IPS-15b (cell line): Measurements from ENCODE around the gene PHRF1.
A peak's percentile ranks its signal among the peaks of the same experiment; 100 is the strongest.

Source experiments
- H3K27me3 ChIP-seq: one replicate; pipeline ENCODE4 v1.6.1; 2013; ENCODE audit warnings: low read length; ENCODE audit not compliant: control insufficient read depth, insufficient read depth
- H3K36me3 ChIP-seq: one replicate; pipeline ENCODE4 v1.6.1; 2013; ENCODE audit warnings: low read length; ENCODE audit not compliant: control insufficient read depth, insufficient read depth
- H3K4me1 ChIP-seq: one replicate; pipeline ENCODE4 v1.6.1; 2013; ENCODE audit warnings: mild to moderate bottlenecking, low read length; ENCODE audit not compliant: control insufficient read depth, insufficient read depth
- H3K4me3 ChIP-seq: one replicate; pipeline ENCODE4 v1.5.1; 2013; ENCODE audit warnings: low read depth, low read length
- H3K9ac ChIP-seq: one replicate; pipeline ENCODE4 v1.6.1; 2013; ENCODE audit warnings: low read depth, mild to moderate bottlenecking, low read length
- H3K9me3 ChIP-seq: one replicate; pipeline ENCODE4 v1.6.1; 2013; ENCODE audit warnings: mild to moderate bottlenecking, low read length; ENCODE audit not compliant: control insufficient read depth, insufficient read depth

The PHRF1 gene

DNA sequence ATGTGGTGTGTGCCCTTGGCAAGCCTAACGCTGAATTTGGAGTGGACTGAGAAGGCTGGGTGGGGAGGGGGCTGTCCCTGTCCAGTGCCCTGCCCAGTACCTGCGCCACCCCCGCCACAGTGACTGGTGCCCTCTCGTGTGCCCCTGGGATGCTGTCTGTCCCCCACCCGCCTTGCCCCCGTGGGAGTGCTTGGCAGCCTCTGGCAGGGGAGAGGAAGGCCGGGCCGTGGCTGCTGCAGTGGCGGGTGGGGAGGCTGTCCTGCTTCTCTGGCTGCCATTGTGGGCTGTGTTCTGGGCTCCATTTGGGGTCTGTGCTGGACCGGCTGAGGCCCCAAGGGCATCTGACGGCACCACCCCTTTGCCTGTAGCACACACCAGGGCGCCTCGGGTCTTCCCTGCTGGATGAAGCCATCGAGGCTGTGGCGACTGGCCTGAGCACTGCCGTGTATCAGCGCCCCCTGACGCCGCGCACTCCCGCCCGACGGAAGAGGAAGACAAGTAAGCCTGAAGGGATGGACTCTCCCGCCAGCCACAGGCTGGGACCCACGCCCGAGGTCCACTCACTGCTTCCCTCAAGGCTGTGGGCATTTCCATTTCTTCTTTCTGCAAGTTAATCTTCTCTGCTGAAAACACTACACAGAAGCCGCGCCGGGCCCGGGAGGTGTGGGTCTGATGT lies 21.9 kb downstream of the PHRF1 start:
- H3K9ac ChIP-seq, result no peak overlapping the region
- peaks cover 65% of the 10 kb centered on the region for H3K36me3 ChIP-seq
- no peaks in the 10 kb centered on the region for H3K9me3 ChIP-seq
- H3K4me3 ChIP-seq, result no peak overlapping the region
- no peaks in the 10 kb centered on the region for H3K27me3 ChIP-seq
- no peaks in the 10 kb centered on the region for H3K4me1 ChIP-seq

DNA sequence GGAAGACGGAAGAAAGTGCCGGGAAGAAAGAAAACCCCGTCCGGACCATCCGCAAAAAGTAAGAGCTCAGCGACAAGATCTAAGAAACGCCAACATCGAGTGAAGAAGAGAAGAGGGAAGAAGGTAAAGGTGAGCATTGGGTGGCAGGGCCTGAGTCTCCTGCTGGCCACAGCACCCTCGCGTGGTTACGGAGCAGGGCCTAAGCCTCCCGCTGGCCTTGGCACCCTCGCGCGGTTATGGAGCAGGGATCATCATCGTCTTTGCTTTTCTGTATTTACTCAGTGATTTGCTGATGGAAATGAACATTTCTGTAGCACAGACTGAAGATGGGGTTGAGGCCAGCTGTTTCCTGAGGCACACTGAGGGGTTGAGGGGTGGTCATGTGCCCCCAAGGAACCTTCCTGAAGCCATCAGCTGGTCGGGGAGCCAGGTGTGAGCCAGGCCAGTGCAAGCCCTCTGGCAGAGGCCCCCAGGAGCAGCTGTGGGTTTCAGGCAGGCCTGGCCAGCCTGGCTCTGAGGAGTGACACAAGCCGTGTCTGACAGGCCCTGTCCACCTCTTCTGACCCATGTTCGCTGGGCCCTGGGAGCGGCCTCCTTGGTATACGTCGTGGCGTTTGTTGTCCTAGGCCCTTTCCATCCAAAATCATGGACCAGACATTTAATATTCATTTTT lies 25.4 kb downstream of the PHRF1 start:
- Histone ChIP-seq H3K36me3 (peaks cover 77% of the 10 kb centered on the region), H3K27me3 (no peaks in the 10 kb centered on the region), H3K9ac (peak overlapping the region; percentile 16)

DNA sequence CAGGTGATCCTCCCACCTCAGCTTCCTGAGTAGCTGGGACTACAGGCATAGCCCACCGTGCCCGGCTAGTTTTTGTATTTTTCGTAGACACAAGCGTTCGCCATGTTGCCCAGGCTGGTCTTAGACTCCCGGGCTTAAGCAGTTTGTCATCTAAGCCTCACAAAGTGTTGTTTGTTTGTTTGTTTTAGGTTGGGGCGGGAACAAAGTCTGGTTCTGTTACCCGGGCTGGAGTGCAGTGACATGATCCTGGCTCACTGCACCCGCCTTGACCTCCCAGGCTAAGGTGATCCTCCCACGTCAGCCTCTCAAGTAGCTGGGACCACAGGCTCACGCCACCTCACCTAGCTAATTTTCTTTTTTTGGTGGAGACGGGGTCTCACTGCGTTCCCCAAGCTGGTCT lies 26.9 kb downstream of the PHRF1 start:
- Histone ChIP-seq H3K4me1 (no peaks in the 10 kb centered on the region), H3K9ac (no peak overlapping the region), H3K4me3 (no peak overlapping the region), H3K27me3 (no peaks in the 10 kb centered on the region), H3K36me3 (peaks cover 79% of the 10 kb centered on the region), H3K9me3 (no peaks in the 10 kb centered on the region)

More for the DNA sequence above, 25.4 kb downstream of the PHRF1 start:
- Histone ChIP-seq H3K4me3 (no peak overlapping the region), H3K9me3 (no peaks in the 10 kb centered on the region), H3K4me1 (no peaks in the 10 kb centered on the region)

DNA sequence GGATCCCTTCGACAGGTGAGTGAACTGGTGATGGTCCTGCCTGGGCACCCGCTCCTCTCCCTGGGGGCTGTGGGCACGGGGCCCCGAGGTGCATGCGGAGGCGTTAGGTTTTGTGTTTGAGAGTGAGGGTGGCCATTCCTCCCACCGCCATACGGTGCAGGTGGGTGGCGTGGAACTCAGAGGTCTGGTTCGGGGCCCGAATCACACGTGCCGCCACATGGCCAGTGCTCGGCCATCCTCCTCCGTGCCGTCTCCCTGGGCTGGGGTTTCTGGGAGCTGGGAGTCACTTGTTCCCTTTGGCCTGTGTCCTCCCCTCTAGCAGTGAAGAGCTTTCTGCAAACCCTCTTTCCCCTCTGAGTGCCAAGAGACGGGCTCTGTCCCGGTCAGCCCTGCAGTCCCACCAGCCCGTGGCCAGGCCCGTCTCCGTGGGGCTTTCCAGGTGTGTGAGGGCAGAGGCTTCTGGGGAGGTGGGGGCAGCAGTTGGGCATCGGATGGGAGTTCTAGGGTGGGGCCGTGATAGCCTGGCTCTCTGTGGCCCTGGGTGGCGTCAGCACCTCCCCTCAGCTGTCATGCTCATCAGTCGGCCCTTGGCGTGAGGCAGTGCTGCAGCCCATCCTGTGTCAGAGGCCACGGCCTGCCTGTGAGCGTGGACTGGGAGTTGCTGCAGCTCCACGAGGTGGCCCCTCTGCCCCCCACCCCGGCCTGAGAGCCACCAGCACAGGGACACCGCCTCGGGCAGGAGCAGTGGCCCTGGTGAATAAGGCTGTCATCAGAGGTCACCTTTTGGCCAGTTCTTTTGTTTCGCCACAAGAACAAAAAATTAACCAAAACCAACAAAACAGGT lies 29.2 kb downstream of the PHRF1 start:
- no peaks in the 10 kb centered on the region for H3K4me1 ChIP-seq
- H3K9me3 ChIP-seq, result no peaks in the 10 kb centered on the region
- H3K4me3 ChIP-seq, result no peak overlapping the region
- H3K9ac ChIP-seq, result no peak overlapping the region
- peaks cover 90% of the 10 kb centered on the region for H3K36me3 ChIP-seq
- no peaks in the 10 kb centered on the region for H3K27me3 ChIP-seq

DNA sequence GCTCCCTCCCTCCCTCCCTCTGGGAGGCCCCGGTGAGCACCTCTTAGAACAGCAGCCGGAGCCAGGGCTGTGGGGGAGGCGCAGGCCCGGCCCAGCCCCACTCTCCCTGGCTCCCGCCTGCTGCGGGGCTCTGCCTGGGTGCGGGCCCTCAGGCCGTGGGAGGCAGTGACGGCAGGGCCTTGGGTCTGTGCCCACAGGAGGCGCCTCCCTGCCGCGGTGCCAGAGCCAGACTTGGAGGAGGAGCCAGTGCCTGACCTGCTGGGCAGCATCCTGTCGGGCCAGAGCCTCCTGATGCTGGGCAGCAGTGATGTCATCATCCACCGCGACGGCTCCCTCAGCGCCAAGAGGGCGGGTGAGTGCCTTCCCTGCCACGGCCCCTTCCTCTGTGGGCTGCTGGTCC lies 30.0 kb downstream of the PHRF1 start:
- H3K9me3 ChIP-seq, result no peaks in the 10 kb centered on the region
- no peak overlapping the region for H3K4me3 ChIP-seq
- H3K27me3 ChIP-seq, result no peaks in the 10 kb centered on the region
- no peak overlapping the region for H3K9ac ChIP-seq
- H3K4me1 ChIP-seq, result no peaks in the 10 kb centered on the region
- peaks cover 94% of the 10 kb centered on the region for H3K36me3 ChIP-seq

DNA sequence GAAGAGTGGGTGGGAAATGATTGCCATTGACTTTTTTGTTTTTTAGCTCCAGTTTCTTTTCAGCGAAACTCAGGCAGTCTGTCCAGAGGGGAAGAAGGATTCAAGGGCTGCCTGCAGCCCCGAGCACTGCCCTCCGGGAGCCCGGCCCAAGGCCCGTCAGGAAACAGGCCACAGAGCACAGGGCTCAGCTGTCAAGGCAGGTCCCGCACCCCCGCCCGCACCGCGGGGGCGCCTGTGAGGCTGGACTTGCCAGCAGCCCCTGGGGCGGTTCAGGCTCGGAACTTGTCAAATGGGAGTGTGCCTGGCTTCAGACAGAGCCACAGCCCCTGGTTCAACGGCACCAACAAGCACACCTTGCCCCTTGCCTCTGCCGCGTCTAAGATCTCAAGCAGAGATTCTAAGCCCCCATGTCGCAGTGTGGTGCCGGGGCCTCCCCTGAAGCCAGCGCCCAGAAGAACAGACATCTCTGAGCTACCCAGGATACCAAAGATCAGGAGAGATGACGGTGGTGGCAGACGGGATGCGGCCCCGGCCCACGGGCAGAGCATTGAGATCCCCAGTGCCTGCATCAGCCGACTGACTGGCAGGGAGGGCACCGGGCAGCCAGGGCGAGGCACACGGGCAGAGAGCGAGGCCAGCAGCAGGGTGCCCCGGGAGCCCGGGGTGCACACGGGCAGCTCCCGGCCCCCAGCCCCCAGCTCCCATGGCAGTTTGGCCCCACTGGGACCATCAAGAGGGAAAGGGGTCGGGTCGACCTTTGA lies 30.9 kb downstream of the PHRF1 start:
- H3K4me1 ChIP-seq, result no peaks in the 10 kb centered on the region
- peaks cover 92% of the 10 kb centered on the region for H3K36me3 ChIP-seq
- H3K4me3 ChIP-seq, result no peak overlapping the region
- no peaks in the 10 kb centered on the region for H3K27me3 ChIP-seq
- H3K9me3 ChIP-seq, result no peaks in the 10 kb centered on the region
- no peak overlapping the region for H3K9ac ChIP-seq

DNA sequence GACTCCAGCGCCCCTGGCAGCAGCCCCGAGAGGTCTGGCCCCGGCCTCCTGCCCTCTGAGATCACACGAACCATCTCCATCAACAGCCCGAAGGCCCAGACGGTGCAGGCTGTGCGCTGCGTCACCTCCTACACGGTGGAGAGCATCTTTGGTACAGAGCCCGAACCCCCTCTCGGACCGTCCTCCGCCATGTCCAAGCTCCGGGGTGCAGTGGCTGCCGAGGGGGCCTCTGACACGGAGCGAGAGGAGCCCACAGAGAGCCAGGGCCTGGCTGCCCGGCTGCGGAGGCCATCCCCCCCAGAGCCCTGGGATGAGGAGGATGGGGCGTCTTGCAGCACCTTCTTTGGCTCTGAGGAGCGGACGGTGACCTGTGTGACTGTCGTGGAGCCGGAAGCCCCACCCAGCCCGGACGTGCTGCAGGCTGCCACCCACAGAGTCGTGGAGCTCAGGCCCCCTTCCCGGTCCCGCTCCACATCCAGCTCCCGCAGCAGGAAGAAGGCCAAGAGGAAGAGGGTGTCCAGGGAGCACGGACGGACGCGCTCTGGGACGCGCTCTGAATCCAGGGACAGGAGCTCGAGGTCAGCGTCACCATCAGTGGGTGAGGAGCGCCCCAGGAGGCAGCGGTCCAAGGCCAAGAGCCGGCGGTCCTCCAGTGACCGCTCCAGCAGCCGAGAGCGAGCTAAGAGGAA lies 31.8 kb downstream of the PHRF1 start:
- no peaks in the 10 kb centered on the region for H3K9me3 ChIP-seq
- H3K9ac ChIP-seq, result no peak overlapping the region
- no peak overlapping the region for H3K4me3 ChIP-seq
- no peaks in the 10 kb centered on the region for H3K27me3 ChIP-seq
- peaks cover 93% of the 10 kb centered on the region for H3K36me3 ChIP-seq
- no peaks in the 10 kb centered on the region for H3K4me1 ChIP-seq

DNA sequence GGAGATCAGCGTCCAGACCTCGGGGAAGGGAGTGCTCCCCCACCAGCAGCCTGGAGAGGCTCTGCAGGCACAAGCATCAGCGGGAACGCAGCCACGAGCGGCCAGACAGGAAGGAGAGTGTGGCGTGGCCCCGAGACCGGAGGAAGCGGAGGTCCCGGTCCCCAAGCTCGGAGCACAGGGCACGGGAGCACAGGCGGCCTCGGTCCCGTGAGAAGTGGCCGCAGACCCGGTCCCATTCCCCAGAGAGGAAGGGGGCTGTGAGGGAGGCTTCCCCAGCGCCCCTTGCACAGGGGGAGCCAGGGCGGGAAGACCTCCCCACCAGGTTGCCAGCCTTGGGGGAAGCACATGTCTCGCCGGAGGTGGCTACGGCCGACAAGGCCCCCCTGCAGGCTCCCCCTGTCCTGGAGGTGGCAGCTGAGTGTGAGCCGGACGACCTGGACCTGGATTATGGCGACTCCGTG lies 32.6 kb downstream of the PHRF1 start:
- Histone ChIP-seq H3K9ac (no peak overlapping the region), H3K27me3 (no peaks in the 10 kb centered on the region), H3K4me1 (no peaks in the 10 kb centered on the region), H3K9me3 (no peaks in the 10 kb centered on the region), H3K36me3 (peaks cover 89% of the 10 kb centered on the region), H3K4me3 (no peak overlapping the region)

DNA sequence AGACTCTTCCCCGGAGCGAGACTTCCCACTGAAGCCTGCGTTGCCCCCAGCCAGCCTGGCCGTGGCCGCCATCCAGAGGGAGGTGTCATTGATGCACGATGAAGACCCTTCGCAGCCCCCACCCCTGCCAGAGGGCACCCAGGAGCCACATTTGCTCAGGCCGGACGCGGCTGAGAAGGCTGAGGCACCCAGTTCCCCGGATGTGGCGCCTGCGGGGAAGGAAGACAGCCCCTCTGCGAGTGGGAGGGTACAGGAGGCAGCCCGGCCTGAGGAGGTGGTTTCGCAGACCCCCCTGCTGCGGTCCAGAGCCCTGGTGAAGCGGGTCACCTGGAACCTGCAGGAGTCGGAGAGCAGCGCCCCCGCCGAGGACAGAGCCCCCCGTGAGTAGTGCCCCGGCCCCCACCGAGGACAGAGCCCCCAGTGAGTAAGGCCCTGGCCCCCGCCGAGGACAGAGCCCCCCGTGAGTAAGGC lies 33.1 kb downstream of the PHRF1 start:
- Histone ChIP-seq H3K9ac (no peak overlapping the region), H3K4me3 (no peak overlapping the region), H3K4me1 (no peaks in the 10 kb centered on the region), H3K9me3 (no peaks in the 10 kb centered on the region), H3K27me3 (no peaks in the 10 kb centered on the region), H3K36me3 (peaks cover 84% of the 10 kb centered on the region)

DNA sequence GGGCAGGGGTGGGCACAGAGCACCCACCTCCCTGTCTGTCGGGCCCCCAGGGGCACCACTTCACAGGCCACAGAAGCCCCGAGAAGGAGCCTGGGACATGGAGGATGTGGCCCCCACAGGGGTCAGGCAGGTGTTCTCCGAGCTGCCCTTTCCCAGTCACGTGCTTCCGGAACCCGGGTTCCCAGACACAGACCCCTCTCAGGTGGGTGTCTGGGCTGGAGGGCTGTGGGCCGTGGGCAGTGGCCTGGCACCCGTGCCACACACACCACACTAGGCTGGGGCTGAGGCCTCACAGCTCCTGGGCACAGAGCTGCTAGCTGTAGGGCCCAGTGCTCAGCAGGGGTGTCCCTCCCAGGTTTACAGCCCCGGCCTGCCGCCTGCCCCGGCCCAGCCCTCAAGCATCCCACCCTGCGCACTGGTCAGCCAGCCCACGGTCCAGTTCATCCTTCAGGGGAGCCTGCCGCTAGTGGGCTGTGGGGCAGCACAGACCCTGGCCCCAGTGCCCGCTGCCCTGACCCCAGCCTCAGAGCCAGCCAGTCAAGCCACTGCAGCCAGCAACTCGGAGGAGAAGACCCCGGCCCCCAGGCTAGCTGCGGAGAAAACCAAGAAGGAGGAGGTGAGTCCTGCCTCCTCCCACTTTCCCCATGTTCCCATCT lies 34.0 kb downstream of the PHRF1 start:
- peaks cover 76% of the 10 kb centered on the region for H3K36me3 ChIP-seq
- no peaks in the 10 kb centered on the region for H3K9me3 ChIP-seq
- no peak overlapping the region for H3K4me3 ChIP-seq
- no peaks in the 10 kb centered on the region for H3K27me3 ChIP-seq
- H3K4me1 ChIP-seq, result no peaks in the 10 kb centered on the region
- H3K9ac ChIP-seq, result no peak overlapping the region
